Measurements from ENCODE around the gene PLS1. TPM values are rescaled to one million over a fixed set of nuclear protein-coding genes. Genes with fewer than 3 reads are reported as not detected.

Gene PLS1
- total and polyA plus RNA-seq, 2 of the 8 experiments (the other 6 are each of a cell fraction or from before 2014, with no cell fraction given), result 18.7 to 44.7 TPM

GRCh38 chr3:142670120-142670519 lies 73.9 kb downstream of the PLS1 start:
- Histone ChIP-seq H4K20me1 (replicated peaks in 1 of 2; ENCODE audit: control insufficient read depth in 1 of 2, insufficient read depth in 2 of 2, low read length in 2 of 2) (no peaks in the 10 kb centered on the region), H3K79me2 (ENCODE audit: control insufficient read depth in 1 of 2, insufficient read depth in 2 of 2, low read length in 2 of 2) (no peaks in the 10 kb centered on the region), H2AFZ (ENCODE audit: low read length) (no peak overlapping the region), H3K4me2 (ENCODE audit: insufficient read depth in 1 of 2, low read depth in 2 of 2, low read length in 2 of 2) (no peak overlapping the region), H2BK120ac (replicated peaks; ENCODE audit: low read depth, low read length) (no peak overlapping the region), H3K9ac (replicated peaks in 1 of 4; ENCODE audit: extremely low read depth in 1 of 4, low read depth in 3 of 4, low read length in 3 of 4) (no peak overlapping the region), H3K4me1 (replicated peaks in 1 of 4; ENCODE audit: control insufficient read depth in 3 of 4, insufficient read depth in 4 of 4, low read length in 3 of 4) (peaks cover 0 to 7% (median 1%) of the 10 kb centered on the region in 4 experiments; a peak in 3 of 7 replicates), H3K79me1 (ENCODE audit: low read depth, low read length) (no peaks in the 10 kb centered on the region), H4K5ac (ENCODE audit: insufficient read length, low read depth, low read length) (no peak overlapping the region), H3K27ac (ENCODE audit: low read depth, low read length) (no peak overlapping the region), H3K9me3 (ENCODE audit: insufficient read depth in 2 of 2, low read depth in 1 of 2, low read length in 1 of 2) (no peaks in the 10 kb centered on the region), H4K8ac (ENCODE audit: extremely low read depth, insufficient read depth, low read length) (no peak overlapping the region), H2BK20ac (ENCODE audit: low read length) (no peak overlapping the region), H3K4ac (replicated peaks; ENCODE audit: insufficient read length, low read depth, low read length) (no peak overlapping the region), H3K23ac (ENCODE audit: insufficient read length) (no peak overlapping the region), H3K27me3 (replicated peaks in 1 of 4; ENCODE audit: control insufficient read depth in 3 of 4, extremely low read depth in 1 of 4, insufficient read depth in 3 of 4, low read length in 3 of 4) (no peaks in the 10 kb centered on the region), H3K14ac (ENCODE audit: insufficient read length) (no peak overlapping the region), H2BK15ac (ENCODE audit: low read length) (no peak overlapping the region), H3K36me3 (ENCODE audit: control insufficient read depth in 2 of 4, insufficient read depth in 4 of 4, low read length in 3 of 4) (no peaks in the 10 kb centered on the region; a peak in 1 of 8 replicates), H2BK12ac (ENCODE audit: low read depth, low read length) (no peak overlapping the region), H3K18ac (ENCODE audit: extremely low read depth, low read length) (no peak overlapping the region), H2AK5ac (ENCODE audit: low read depth, low read length) (no peak overlapping the region), H4K91ac (replicated peaks; ENCODE audit: insufficient read length, low read length) (no peak overlapping the region), H3K4me3 (ENCODE audit: extremely low read depth in 1 of 4, insufficient read depth in 2 of 4, low read depth in 3 of 4, low read length in 4 of 4) (no peak overlapping the region), H2BK5ac (ENCODE audit: low read depth, low read length) (no peak overlapping the region), H3K56ac (replicated peaks; ENCODE audit: insufficient read length, low read depth, low read length) (no peak overlapping the region), H3K23me2 (ENCODE audit: low read depth, low read length) (no peaks in the 10 kb centered on the region)
- POLR2A ChIA-PET (ENCODE audit: partially characterized antibody), result no interaction called here
- peak; percentile 28 for FAIRE-seq
- no peak for DNase-seq (ENCODE audit: low read depth in 1 of 2, low spot score in 2 of 2)
- WGBS, 2 experiments (ENCODE audit: extremely low coverage in 1 of 2, insufficient coverage in 1 of 2, insufficient read length in 1 of 2, insufficient replicate concordance in 2 of 2, low coverage in 1 of 2, low lambda C conversion rate in 2 of 2, missing lambda C conversion rate in 1 of 2), result 39% methylated on average over 1 of the region's 1 CpG; no CpG with 5 or more reads in 1 of the 2 experiments
- CTCF ChIA-PET (ENCODE audit: partially characterized antibody), result interaction anchor here (0.6 to 0.7 kb wide), 2 partner anchors 10 to 1276 kb away, joined by 3 read pairs; no protein-coding TSS in a partner anchor
- no peak for TF ChIP-seq RFX5 (IDR thresholded peaks at IDR 0.05; ENCODE audit: borderline replicate concordance, low read depth, low read length)
- TF ChIP-seq JUND (IDR thresholded peaks at IDR 0.05; ENCODE audit: low read length), result no peak
- no peak for TF ChIP-seq KDM5A (IDR thresholded peaks at IDR 0.05; ENCODE audit: low read length)
- no peak for TF ChIP-seq FOSL1 (IDR thresholded peaks at IDR 0.05; ENCODE audit: insufficient read depth, low read depth, low read length)
- no peak for TF ChIP-seq CTCF (IDR thresholded peaks at IDR 0.05; ENCODE audit: control extremely low read depth in 1 of 3, insufficient read depth in 1 of 3, low read depth in 1 of 3, low read length in 3 of 3)
- TF ChIP-seq RNF2 (IDR thresholded peaks at IDR 0.05; ENCODE audit: borderline replicate concordance, low read depth, low read length, missing control alignments, poor library complexity, severe bottlenecking), result no peak
- TF ChIP-seq MAX (IDR thresholded peaks at IDR 0.05), result no peak
- no peak for TF ChIP-seq RAD21 (IDR thresholded peaks at IDR 0.05 in 1 of 2, conservative IDR thresholded peaks at IDR 0.05 in 1 of 2; ENCODE audit: low read depth in 2 of 2, low read length in 2 of 2)
- TF ChIP-seq HDAC2 (IDR thresholded peaks at IDR 0.05; ENCODE audit: borderline replicate concordance in 1 of 2, low read depth in 2 of 2, low read length in 2 of 2), result no peak
- no peak for TF ChIP-seq CHD2 (IDR thresholded peaks at IDR 0.05; ENCODE audit: low read length)
